HS-5 (cell line): ENCODE results near the gene HCST.
"Not testable (repeated sequence)": the region's sequence is repeated elsewhere in the genome, so short reads cannot be mapped to it uniquely, and the experiment has no call there.

Experiments
- DNase-seq: peaks from one replicate; pipeline ENCODE4 v3.0.0-alpha.2; 2012; ENCODE audit warnings: low read depth

Gene HCST

DNA sequence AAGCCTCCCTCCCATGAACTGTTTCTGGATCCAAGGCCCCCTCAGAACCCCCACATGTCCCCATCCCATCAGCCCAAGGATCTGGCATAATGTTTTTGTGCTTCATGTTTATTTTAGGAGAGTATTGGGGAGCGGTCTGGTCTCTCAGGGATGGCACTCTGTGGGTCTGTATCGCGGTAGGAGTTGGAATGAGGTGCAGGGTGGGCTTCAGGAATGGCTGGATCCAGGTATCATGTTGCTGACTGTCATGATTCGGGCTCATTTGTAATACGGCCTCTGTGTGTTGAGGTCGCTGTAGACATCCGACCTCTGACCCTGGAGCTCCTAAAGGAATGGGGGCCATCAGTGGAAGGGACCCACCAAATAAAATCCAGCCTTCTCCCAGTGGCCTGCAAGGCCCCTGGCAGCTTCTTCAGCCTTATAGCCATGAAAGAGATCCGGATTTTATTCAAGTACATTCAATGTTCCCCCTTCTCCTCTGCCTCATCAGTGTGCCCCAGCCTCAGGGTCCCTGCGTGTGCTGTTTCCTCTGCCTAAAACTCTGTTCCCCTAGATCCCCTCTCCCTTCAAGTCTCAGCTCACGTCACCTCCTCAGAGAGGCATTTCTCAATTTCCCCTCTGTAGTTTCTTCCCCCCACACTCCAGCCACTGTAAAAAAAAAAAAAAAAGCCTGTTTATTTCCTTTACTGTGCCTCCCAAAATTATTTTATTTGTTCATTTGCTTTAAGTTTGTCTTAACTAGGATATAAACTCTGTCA lies 2.2 kb downstream of the HCST start:
- DNase-seq = no peak

DNA sequence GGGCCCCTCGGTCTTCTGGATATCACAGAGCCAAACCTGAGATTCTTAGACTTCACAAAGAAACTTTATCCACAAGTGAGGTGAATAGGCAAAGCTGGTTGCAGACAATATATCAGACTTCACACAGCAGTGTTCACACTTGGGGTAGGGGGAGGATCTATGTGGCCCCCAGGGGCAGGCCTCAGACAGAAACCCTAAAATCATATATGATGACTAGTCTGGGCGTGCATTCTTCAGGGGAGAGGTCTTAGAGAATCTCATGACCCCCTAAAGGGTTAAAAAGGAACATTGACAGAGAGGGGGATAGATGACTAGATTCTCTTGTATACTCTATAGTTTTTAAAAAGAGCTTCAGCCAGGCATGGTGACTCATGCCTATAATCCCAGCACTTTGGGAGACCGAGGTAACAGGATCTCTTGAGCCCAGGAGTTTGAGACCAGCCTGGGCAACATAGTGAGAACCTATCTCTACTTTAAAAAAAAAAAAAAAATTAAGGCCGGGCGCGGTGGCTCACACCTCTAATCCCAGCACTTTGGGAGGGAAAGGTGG lies 2.9 kb downstream of the HCST start:
- DNase-seq = no peak

DNA sequence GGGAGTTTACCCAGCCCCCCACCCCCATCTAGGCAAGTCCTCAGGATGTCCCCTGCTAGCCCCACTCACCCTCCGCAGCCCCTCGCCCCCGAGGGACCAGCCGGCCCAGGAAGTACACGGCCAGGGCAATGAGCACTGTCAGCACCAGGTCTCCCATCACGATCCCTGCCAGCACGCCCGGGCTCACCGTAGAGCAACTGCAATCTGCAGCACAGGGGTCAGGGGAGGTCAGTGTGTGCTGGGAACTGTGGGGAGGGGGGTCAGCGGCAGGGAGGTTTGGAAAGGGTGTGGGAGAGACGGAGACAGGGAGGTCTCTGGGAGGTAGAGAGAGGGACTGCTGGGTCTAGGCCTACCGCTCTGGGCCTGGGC lies 5.0 kb downstream of the HCST start:
- no peak for DNase-seq

DNA sequence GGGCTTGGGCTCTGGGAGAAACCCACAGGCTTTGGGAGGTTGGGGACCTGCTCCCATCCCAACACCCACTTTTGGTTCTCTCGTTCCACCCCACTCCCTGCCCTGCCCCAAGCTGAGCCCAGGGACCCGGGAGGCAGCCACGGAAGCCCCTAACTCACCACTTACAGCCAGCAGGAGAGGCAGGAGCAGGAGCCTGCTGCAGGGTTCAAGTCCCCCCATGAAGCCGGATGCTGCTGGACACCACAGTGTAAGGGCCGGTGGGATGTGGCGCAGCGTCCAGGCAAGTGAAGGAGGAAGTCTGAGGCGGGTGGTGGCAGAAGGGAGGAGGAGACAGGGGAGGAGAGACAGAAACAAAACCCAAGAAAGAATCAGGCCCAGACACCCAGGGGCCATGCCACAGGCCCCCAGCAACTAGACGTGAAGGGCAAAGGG lies 5.7 kb downstream of the HCST start, which contains the start of gene TYROBP:
Gene TYROBP, minus strand, starts transcription at position 286 of the 432 bp plus-strand sequence. Its CDS starts 67 bp downstream, at position 219.
- no peak for DNase-seq

DNA sequence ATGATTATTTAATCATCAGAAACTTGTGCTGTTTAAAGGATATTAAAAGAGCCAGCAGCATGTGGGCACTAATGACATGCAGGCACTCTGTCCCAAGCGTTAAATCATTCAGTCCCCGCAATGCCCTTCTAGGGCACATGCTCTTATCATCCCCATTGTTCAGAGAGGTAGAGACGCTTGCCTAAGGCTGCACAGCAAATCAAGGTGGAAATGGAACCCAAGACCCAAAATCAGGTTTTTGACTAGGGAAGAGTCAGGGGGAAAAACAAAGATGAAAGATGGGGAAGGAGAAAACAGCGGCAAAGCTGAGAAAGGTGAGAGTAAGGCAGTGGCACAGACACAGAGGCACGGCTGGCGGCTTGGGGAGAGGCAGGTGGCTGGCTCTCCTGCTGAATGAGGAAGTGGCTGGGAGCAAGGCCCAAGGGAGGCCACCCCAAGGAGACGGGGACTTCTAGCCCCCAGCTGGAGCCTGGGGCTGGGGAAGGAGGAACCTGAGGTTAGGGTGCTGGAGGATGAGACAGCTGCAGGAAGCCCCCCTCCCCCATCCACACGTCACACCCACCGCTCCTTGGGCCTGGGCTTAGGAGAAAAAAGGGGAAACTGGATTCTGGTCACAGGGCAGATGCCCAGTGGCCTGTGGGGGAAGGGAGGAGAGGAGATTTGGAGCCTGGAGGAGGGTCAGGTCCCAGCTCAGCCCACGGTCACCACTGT lies 6.8 kb downstream of the HCST start:
- DNase-seq = no peak

DNA sequence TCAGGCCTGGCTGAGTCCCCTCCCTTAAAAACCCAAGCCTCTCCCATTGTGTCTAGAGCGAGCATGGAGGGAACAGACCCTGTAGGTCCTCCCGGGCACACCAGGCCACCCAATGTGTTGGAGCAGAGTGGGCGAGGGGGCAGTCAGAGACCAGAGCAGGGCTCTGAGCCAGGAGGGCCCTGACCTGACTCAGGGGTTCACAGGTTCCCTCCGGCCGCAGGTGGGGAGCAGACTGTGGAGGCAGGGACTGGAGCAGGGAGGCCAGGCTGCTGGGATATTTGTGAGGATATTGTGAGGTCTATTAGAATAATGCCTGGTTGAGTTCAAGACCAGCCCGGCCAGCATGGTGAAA lies 7.3 kb downstream of the HCST start:
- DNase-seq = no peak

DNA sequence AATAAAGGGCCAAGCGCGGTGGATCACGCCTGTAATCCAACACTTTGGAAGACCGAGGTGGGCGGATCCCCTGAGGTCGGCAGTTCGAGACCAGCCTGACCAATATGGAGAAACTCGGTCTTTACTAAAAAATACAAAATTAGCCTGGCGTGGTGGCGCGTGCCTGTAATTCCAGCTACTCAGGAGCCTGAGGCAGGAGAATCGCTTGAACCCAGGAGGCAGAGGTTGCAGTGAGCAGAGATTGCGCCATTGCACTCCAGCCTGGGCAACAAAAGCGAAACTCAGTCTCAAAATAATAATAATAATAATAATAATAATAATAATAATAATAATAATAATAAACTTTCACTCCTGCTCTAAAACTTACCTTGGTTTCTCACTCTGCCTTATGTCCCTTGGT lies 8.0 kb downstream of the HCST start:
- DNase-seq = not testable (repeated sequence)

DNA sequence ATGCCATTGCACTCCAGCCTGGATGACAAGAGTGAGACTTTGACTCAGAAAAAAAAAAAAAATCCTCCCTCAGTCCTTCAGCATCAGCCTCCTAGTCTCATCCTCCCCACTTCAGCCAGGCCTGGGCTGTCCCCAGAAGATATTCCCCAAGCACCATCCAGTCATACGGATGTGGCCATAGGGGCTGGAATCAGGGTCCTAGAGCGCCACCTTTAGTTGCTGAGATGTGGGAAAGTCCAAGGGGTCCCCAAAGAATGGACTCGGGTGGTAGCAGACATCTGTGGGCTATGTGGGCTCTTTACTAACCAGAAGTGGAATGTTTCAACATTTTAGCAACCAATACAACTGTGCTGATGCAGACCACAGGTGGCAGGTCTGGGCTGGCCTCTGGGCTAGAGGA lies 8.8 kb downstream of the HCST start:
- no peak for DNase-seq

DNA sequence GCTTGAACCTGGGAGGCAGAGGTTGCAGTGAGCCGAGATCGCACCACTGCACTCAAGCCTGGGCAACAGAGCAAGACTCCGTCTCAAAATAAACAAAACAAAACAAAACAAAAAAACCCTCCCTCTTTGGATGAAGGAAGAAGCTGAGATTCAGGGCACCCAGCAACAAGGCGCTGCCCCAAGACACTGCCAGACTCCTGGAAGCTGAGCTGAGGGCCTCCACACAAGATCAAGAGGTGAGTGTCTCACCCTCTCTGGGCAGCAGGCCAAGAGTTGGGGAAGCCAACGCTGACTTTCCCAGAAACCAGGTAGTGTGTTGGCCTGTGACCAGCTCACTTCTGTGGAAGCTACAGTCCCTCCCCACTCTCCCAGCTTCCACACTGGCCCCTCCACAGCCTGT lies 9.5 kb downstream of the HCST start:
- no peak for DNase-seq

DNA sequence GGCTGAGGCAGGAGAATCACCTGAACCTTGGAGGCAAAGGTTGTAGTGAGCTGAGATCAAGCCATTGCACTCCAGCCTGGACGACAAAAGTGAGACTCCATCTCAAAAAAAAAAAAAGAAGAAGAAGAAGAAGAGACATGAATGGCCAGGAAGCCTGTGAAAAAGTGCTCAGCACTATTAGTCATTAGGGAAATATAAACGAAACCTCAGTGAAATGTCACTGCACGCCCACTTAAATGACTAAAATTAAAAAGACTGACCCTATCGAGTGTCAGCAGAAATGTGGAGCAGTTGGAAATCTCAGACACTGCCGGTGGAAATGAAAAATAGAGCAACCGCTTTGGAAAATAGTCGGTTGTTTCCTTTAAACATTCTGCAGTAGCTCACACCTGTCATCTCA lies 11.3 kb downstream of the HCST start:
- no peak for DNase-seq

DNA sequence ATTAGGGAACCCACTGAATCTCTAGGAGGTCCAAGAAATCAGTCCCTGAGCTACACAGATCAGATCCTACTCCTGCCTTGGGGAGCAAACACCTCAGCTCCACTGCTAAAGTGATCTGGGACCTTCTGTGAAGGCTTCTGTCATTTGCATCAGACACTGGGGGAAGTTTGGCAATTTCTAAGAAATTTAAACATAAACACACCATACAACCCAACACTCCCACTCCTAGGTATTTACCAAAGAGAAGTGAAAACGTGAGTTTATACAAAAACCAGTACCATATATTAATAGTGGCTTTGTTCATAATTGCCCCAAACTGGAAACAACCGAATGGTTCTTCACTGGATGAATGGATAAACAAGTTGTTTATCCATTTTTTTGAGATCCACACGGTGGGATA lies 13.1 kb downstream of the HCST start:
- no peak for DNase-seq

DNA sequence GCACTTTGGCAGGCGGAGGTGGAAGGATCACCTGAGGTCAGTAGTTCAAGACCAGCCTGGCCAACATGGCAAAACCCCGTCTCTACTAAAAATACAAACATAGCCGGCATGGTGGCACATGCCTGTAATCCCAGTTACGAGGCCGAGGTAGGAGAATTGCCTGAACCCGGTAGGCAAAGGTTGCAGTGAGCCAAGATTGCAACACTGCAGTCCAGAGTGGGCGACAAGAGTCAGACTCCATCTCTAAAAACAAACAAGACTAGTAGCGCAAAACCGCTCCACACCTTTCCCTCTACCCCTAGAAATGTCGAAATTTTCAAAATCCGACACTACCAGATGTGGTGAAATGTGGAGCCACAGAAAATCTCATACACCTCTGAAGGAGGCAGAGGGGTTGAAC lies 17.0 kb downstream of the HCST start:
- no peak for DNase-seq

DNA sequence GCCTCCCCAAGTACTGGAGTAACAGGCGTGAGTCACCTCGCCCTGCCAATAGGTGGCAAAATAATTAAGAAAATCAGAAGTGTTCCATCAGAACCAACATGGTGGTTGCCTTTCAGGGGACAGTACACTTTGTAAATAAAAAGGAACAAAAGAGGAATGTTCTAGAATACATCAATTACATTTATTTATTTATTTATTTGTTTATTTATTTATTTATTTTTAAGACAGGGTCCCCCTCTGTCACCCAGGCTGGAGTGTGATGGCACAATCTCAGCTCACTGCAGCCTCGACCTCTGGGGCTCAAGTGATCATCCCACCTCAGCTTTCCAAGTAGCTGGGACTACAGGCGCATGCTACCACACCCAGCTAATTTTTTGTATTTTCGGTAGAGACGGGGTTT lies 18.7 kb downstream of the HCST start:
- no peak for DNase-seq

DNA sequence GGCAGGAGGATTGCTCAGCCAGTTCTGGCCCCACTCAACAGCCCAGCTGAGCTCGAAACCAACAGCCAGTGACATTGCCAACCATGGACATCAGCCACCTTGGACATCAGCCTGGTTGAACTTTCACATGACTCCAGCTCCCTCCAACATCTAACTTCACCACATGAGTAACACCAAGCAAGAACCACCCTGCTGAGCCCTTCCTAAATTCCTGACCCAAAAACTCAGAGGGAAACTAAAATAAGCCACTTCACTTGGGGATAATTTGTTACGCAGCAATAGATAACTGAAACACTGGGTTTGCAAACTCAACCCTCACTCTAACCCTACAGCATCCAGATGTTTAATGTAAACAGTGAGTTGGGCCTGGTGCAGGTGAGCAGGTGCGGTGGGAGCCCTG lies 23.2 kb downstream of the HCST start:
- DNase-seq = no peak

DNA sequence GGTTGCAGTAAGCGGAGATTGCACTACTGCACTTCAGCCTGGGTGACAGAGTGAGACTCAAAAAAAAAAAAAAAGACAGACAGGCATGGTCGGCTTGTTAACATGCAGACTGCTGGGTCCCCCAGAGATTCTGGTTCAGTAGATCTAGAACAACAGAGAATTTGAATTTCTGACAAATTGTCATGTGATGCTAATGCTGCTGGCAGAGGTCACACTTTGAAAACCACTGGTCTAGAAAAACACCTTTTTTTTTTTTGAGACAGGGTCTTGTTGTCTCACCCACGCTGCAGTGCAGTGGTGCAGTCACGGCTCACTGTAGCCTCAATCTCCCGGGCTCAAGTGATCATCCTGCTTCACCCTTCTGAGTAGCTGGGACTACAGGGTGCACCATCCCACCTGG lies 26.2 kb downstream of the HCST start:
- no peak for DNase-seq

DNA sequence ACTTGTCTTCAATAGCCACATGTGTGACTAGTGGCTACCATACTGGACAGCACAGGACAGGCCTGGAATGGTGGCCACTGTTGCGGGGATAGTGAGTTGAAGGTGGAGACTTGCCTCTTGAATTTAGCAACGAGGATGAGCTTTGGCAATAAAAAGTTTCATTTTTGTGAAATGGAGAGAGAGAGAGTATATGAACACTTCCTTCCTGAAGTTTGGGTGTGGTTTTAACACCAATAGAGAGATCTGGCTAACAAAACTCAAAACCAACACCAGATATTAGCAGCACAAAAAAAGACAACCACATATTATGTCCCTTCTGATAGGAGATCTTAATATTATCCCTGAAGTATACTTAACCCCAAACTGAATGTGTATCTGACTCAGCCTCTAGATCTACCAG lies 27.5 kb downstream of the HCST start:
- DNase-seq = no peak

DNA sequence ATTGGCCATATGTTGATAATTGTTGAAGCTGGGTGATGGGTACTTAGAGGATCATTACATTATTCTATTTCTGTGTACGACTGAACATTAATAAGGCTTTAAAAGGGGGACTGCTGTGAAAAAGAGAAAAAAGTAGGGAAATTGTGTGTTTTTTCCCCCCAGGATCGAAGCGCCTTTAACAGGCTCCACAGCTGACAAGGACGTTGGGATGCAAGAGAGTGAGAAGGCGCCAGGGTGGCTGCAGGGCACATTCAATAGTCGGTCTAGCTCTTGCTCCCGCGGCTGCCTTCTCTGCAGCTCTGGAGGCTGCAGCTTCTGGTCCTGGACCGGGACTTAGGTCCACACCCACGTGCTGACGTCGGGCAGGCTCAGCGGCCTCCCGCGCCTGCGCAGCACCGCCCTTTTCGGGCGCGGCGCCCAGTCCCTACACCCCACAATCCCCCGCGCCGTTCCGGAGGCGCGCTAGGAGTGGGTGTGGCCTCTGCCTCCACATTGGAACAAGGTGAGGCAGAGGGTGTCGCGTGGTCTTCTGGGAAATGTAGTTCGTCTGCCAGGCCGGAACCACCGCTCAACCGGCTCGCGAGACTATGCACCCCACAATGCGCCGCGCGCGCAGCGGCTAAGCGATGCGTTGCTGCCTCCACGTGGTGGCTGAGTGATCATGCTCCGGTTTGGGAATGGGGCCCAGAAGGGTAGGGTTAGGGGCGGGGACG lies 29.0 kb downstream of the HCST start:
- peak; percentile 96 for DNase-seq

DNA sequence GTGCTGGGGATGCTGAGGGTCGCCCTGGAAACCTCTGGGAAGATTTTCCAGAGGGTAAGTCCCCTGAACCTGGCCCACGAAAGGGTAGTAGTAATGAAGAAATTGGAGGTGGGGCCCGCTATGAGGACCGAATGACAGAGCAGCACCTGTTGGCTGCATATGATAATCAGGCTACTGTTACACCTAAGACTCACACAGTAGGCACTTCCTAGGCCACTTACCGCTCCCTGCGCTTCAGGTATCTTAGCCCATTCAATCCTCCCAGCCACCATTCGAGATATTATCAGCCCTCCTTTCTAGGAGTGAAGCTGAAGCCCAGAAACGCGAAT lies 29.5 kb downstream of the HCST start:
- no peak for DNase-seq

DNA sequence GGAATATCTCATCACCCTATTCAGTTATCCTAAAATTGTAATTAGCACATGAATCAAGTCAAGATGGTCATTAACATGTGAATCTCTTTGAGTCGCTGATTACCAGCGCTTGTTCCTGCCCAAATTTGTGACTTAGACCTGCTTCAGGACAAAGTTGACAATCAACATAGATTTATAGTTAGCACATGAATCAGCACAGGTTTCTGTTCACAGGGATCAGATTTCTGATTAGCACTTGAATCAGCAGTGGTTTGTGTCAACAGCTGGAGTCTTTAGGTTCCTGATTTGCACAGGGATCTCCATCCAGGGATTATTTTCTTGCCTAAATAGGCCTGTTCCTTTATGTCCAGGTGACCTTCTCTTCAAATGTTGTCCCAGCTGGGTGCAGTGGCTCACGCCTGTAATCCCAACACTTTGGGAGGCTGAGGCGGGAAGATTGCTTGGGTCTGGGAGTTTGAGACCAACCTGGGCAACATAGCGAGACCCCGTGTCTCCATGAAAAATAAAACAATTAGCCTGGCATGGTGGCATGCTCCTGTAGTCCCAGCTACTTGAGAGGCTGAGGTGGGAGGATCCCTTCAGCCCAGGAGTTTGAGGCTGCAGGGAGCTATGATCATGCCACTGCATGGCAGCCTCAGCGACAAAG lies 30.1 kb downstream of the HCST start:
- DNase-seq = no peak

DNA sequence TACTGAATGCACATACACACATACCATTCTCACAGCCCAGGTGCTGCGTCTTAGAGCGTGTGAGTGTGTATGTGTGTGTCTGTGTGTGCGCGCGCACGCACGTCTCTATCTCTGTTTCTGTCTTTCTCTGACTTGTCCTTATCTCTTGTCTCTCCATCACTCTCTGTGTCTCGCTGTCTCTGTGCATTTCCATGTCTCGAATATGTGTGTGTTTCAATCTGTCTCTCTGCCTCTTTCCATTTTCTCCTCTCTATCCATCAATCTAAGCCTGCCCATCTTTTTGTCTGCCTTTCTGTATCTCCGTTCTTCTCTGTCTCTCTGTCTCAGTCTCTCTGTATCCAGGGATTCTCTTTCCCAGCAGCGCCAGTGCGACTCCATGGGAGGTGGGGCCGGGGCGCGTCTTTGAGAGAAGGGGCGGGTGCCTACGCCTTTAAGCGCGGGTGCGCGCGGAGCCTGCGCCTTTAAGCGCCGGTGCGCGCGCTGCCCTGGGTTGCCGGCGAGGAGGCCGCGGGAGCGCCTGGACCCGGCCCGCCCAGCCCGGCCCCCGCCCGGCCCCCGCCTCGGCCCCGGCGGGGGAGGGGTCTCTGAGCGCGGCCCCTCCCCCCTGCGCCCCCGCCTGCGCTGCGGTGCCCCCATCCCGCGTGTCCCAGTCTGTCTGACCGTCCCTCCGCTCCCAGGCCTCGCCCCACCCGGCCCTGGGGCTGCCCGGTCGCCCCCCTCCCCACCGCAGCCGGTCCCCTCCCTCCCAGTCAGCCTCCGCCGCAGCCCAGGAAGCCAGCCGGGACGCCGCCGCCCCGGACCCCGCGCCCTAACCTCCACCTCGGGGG lies 33.8 kb downstream of the HCST start, which contains the start of gene LRFN3:
Gene LRFN3, plus strand, starts transcription at position 464 of the 827 bp plus-strand sequence. CDS start 3,052 bp downstream, outside the sequence.
- no peak for DNase-seq

DNA sequence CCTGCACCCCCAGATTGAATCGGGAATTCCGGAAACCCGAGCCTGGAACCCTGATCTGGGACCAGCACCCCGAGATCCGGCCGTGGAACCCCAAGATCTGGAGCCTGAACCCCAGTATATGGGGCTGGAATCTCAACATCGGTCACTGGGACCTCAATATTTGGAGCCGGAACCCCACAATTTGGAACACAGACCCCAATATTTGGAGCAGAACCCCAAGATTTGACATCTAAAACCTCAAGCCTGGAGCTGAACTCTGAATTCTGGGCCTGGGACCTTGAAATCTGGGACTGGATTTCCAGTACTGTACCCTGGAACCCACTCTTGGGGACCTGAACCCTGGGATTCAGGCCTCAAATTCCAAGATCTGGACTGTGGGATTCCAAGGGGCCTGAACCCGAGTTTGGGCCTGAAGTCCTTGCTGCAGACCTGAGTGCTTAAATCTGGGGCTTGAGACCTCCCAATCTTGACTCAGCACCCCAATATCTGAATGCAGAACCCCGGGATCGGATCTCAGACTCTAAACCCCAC lies 34.5 kb downstream of the HCST start:
- DNase-seq = no peak
